Measurements from ENCODE around the gene WDPCP. TPM values are rescaled to one million over a fixed set of nuclear protein-coding genes. Genes with fewer than 3 reads are reported as not detected.

Gene WDPCP
- total RNA-seq, 1 donor from 2014 or later: 30.7 TPM

- no peaks in the 10 kb centered on the region for H3K27me3 Mint-ChIP-seq (ENCODE audit: low read depth)
- no peak overlapping the region for H3K4me3 Mint-ChIP-seq
- H3K36me3 Mint-ChIP-seq: peaks cover 56% of the 10 kb centered on the region
- no peak for TF ChIP-seq CTCF (IDR thresholded peaks at IDR 0.05; ENCODE audit: unreplicated experiment)
- no peak for DNase-seq (ENCODE audit: low spot score in 2 of 2, unreplicated experiment in 2 of 2)
- peak overlapping the region; percentile 47 for H3K27ac Mint-ChIP-seq
- H3K9me3 Mint-ChIP-seq: peaks cover 42% of the 10 kb centered on the region
- peaks cover 28% of the 10 kb centered on the region for H3K4me1 Mint-ChIP-seq
Measured at GRCh38 chr2:63555931-63556330, 32.3 kb downstream of the WDPCP start.

DNA sequence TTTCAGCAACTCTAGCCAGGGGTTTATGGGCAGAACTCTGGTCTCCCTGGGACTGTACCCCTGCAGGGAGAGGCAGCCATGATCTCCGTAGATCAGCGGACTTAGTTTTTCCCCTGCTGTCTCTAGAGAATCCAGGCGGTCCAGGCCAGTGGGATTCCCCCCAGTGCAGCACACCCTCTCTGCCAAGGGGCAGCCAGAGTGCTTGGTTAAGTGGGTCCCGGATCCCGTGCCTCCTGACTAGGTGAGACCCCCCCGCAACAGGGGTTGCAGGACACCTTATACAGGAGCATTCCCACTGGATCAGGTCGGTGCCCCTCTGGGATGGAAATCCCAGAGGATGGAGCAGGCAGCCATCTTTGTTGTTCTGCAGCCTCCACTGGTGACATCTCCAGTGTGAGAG lies 33.0 kb downstream of the WDPCP start:
- no peak for DNase-seq (ENCODE audit: low spot score in 2 of 2, unreplicated experiment in 2 of 2)
- no peak for TF ChIP-seq CTCF (IDR thresholded peaks at IDR 0.05; ENCODE audit: unreplicated experiment)
- Mint-ChIP-seq H3K4me3 (no peak overlapping the region), H3K4me1 (peaks cover 32% of the 10 kb centered on the region), H3K9me3 (peaks cover 40% of the 10 kb centered on the region), H3K36me3 (peaks cover 54% of the 10 kb centered on the region), H3K27me3 (ENCODE audit: low read depth) (no peaks in the 10 kb centered on the region), H3K27ac (peak overlapping the region; percentile 47)

GRCh38 chr2:63553049-63553448 lies 35.2 kb downstream of the WDPCP start:
- Mint-ChIP-seq H3K27ac (peak overlapping the region; percentile 86), H3K4me1 (peaks cover 35% of the 10 kb centered on the region), H3K4me3 (no peak overlapping the region), H3K36me3 (peaks cover 39% of the 10 kb centered on the region), H3K27me3 (ENCODE audit: low read depth) (no peaks in the 10 kb centered on the region), H3K9me3 (peaks cover 38% of the 10 kb centered on the region)
- no peak for TF ChIP-seq CTCF (IDR thresholded peaks at IDR 0.05; ENCODE audit: unreplicated experiment)
- DNase-seq (ENCODE audit: low spot score in 2 of 2, unreplicated experiment in 2 of 2): no peak

- H3K9me3 Mint-ChIP-seq: peaks cover 12% of the 10 kb centered on the region
- H3K27me3 Mint-ChIP-seq (ENCODE audit: low read depth): no peaks in the 10 kb centered on the region
- no peak overlapping the region for H3K4me3 Mint-ChIP-seq
- H3K36me3 Mint-ChIP-seq: peaks cover 12% of the 10 kb centered on the region
- no peak for TF ChIP-seq CTCF (IDR thresholded peaks at IDR 0.05; ENCODE audit: unreplicated experiment)
- peak overlapping the region; percentile 52 for H3K27ac Mint-ChIP-seq
- peaks cover 20% of the 10 kb centered on the region for H3K4me1 Mint-ChIP-seq
- no peak for DNase-seq (ENCODE audit: low spot score in 2 of 2, unreplicated experiment in 2 of 2)
Measured at GRCh38 chr2:63545023-63545422, 43.3 kb downstream of the WDPCP start.

DNA sequence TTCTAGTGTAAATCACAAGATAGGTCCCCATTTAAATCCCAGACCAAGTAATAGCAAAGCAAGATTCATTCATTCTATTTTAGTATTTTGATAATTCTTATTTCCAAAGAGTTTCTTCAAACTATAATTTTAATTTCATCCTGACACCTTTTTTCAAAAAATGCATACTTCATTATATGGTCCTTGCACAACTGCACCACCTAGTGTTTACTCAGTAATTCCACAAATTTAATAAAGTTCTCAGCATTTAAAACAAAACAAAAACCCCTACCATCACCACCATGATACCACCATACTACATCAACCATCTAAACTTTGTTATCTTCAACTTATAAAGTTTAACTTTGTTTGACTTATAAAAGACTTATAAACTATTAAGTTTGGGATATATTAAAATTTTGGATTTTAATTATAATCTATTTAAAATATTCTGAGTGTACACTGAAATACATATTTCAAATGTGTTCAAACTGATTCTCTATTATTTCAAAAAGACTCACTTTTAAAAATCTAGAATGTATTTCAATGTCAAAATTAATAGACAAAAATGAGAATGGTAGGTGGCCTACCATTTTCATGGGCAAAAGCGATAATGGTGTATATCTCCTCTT lies 44.2 kb downstream of the WDPCP start:
- TF ChIP-seq CTCF (IDR thresholded peaks at IDR 0.05; ENCODE audit: unreplicated experiment): peak; percentile 45
- Mint-ChIP-seq H3K4me1 (peaks cover 18% of the 10 kb centered on the region), H3K9me3 (peaks cover 9% of the 10 kb centered on the region), H3K36me3 (peaks cover 10% of the 10 kb centered on the region), H3K4me3 (no peak overlapping the region), H3K27me3 (ENCODE audit: low read depth) (no peaks in the 10 kb centered on the region), H3K27ac (no peak overlapping the region)
- no peak for DNase-seq (ENCODE audit: low spot score in 2 of 2, unreplicated experiment in 2 of 2)

Measured in mesothelial cell of epicardium (in vitro differentiated cells).